Measurements from ENCODE around the gene VIPAS39.

- TF ChIP-seq, protein P1, sequence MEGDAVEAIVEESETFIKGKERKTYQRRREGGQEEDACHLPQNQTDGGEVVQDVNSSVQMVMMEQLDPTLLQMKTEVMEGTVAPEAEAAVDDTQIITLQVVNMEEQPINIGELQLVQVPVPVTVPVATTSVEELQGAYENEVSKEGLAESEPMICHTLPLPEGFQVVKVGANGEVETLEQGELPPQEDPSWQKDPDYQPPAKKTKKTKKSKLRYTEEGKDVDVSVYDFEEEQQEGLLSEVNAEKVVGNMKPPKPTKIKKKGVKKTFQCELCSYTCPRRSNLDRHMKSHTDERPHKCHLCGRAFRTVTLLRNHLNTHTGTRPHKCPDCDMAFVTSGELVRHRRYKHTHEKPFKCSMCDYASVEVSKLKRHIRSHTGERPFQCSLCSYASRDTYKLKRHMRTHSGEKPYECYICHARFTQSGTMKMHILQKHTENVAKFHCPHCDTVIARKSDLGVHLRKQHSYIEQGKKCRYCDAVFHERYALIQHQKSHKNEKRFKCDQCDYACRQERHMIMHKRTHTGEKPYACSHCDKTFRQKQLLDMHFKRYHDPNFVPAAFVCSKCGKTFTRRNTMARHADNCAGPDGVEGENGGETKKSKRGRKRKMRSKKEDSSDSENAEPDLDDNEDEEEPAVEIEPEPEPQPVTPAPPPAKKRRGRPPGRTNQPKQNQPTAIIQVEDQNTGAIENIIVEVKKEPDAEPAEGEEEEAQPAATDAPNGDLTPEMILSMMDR (IDR thresholded peaks at IDR 0.05; ENCODE audit: low read length): no peak
- TF ChIP-seq EZH2phosphoT487 (IDR thresholded peaks at IDR 0.05; ENCODE audit: low read length): no peak
Observed at GRCh38 chr14:77423423-77423822, 34.0 kb downstream of the VIPAS39 start, which contains the start of gene NOXRED1.

Data from MM.1S (cell line).